ENCODE results near the gene NR2F1-AS1. TPM values are rescaled to one million over a fixed set of nuclear protein-coding genes. Genes with fewer than 3 reads are reported as not detected.

NR2F1-AS1 gene
- total RNA-seq, 2 experiments from 2014 or later, result not detected

DNA sequence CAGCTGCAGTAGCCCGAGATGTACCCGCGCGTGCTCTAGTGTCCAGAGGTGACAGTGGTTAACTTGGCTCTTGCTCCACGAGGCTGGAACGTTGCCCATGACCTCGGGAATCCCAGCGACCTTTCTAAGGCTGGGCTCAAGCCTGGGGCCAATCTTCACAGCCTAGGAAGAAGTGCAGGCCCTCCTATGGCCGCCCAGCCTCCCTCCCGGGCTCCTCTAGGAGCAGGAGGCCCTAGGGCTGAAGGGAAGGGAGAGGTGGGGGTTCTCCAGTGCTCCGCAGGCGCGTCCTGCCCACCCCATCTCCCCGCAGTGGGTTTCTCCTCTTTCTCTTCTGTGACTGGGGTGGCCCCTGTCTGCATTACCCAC, 15.3 kb upstream of the NR2F1-AS1 start:
- TF ChIP-seq, protein P1, sequence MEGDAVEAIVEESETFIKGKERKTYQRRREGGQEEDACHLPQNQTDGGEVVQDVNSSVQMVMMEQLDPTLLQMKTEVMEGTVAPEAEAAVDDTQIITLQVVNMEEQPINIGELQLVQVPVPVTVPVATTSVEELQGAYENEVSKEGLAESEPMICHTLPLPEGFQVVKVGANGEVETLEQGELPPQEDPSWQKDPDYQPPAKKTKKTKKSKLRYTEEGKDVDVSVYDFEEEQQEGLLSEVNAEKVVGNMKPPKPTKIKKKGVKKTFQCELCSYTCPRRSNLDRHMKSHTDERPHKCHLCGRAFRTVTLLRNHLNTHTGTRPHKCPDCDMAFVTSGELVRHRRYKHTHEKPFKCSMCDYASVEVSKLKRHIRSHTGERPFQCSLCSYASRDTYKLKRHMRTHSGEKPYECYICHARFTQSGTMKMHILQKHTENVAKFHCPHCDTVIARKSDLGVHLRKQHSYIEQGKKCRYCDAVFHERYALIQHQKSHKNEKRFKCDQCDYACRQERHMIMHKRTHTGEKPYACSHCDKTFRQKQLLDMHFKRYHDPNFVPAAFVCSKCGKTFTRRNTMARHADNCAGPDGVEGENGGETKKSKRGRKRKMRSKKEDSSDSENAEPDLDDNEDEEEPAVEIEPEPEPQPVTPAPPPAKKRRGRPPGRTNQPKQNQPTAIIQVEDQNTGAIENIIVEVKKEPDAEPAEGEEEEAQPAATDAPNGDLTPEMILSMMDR (conservative IDR thresholded peaks at IDR 0.05; ENCODE audit: low read length), result no peak
- no peak for TF ChIP-seq EZH2phosphoT487 (IDR thresholded peaks at IDR 0.05; ENCODE audit: borderline replicate concordance, low read depth, low read length)
- H3K79me2 ChIP-seq (ENCODE audit: insufficient read depth, low read depth, low read length), result no peaks in the 10 kb centered on the region
- intact Hi-C loops (cut with micrococcal nuclease; ENCODE audit: unreplicated experiment), result no loop called here
- ChIA-PET POLR2A (no interaction called here), CTCF (ENCODE audit: unreplicated experiment) (no interaction called here)
- no peaks in the 10 kb centered on the region for H3K36me3 ChIP-seq (ENCODE audit: insufficient read depth, low read length)
- H3K4me3 ChIP-seq (ENCODE audit: low read depth, low read length, poor library complexity, severe bottlenecking), result no peak overlapping the region
- H3K9me3 ChIP-seq (ENCODE audit: low read length), result no peaks in the 10 kb centered on the region
- no peak overlapping the region for H3K4me2 ChIP-seq (ENCODE audit: low read length)
- H3K9me2 ChIP-seq (ENCODE audit: insufficient read depth, low read length), result no peaks in the 10 kb centered on the region
- H3K27ac ChIP-seq (ENCODE audit: low read depth, low read length, poor library complexity, severe bottlenecking), result no peak overlapping the region
- BruUV-seq (replicated peaks), result no TSS peak
- DNase-seq (ENCODE audit: low spot score), result no peak
- no peaks in the 10 kb centered on the region for H3K4me1 ChIP-seq (ENCODE audit: insufficient read depth, low read length, poor library complexity, severe bottlenecking)
- no peak overlapping the region for H2AFZ ChIP-seq (ENCODE audit: low read length)
- no peaks in the 10 kb centered on the region for H4K20me1 ChIP-seq (ENCODE audit: insufficient read depth, low read length)

GRCh38 chr5:93595420-93596147, 14.6 kb upstream of the NR2F1-AS1 start:
- no peaks in the 10 kb centered on the region for H3K9me3 ChIP-seq (ENCODE audit: low read length)
- ChIA-PET CTCF (ENCODE audit: unreplicated experiment) (no interaction called here), POLR2A (interaction anchor here (0.6 kb wide), 2 partner anchors 250 to 326 kb away, joined by 4 read pairs; no protein-coding TSS in a partner anchor)
- no TSS peak for BruUV-seq (replicated peaks)
- no peak overlapping the region for H3K4me3 ChIP-seq (ENCODE audit: low read depth, low read length, poor library complexity, severe bottlenecking)
- H3K27ac ChIP-seq (ENCODE audit: low read depth, low read length, poor library complexity, severe bottlenecking), result no peak overlapping the region
- intact Hi-C loops (cut with micrococcal nuclease; ENCODE audit: unreplicated experiment), result no loop called here
- no peak overlapping the region for H2AFZ ChIP-seq (ENCODE audit: low read length)
- DNase-seq (ENCODE audit: low spot score), result no peak
- no peaks in the 10 kb centered on the region for H4K20me1 ChIP-seq (ENCODE audit: insufficient read depth, low read length)
- H3K4me2 ChIP-seq (ENCODE audit: low read length), result no peak overlapping the region
- no peaks in the 10 kb centered on the region for H3K4me1 ChIP-seq (ENCODE audit: insufficient read depth, low read length, poor library complexity, severe bottlenecking)
- no peaks in the 10 kb centered on the region for H3K36me3 ChIP-seq (ENCODE audit: insufficient read depth, low read length)
- H3K9me2 ChIP-seq (ENCODE audit: insufficient read depth, low read length), result no peaks in the 10 kb centered on the region
- no peaks in the 10 kb centered on the region for H3K79me2 ChIP-seq (ENCODE audit: insufficient read depth, low read depth, low read length)
- TF ChIP-seq, protein P1 (conservative IDR thresholded peaks at IDR 0.05; ENCODE audit: low read length), result no peak
- TF ChIP-seq EZH2phosphoT487 (IDR thresholded peaks at IDR 0.05; ENCODE audit: borderline replicate concordance, low read depth, low read length), result no peak

Data from OCI-LY7 (cell line).